ENCODE measurements around the gene ST6GALNAC3.

GRCh38 chr1:76354236-76354635, 279.7 kb downstream of the ST6GALNAC3 start:
- TF ChIP-seq SP1 (IDR thresholded peaks at IDR 0.05) (no peak), BHLHE40 (IDR thresholded peaks at IDR 0.05; ENCODE audit: borderline replicate concordance) (no peak), FOXA1 (IDR thresholded peaks at IDR 0.05) (no peak), PKNOX1 (IDR thresholded peaks at IDR 0.05) (no peak), SUZ12 (IDR thresholded peaks at IDR 0.05) (no peak), TARDBP (IDR thresholded peaks at IDR 0.05) (no peak), ZNF384 (IDR thresholded peaks at IDR 0.05) (no peak)

All from HEK293T (cell line).